Measurements from ENCODE around the gene RBP4.

The RBP4 gene

GRCh38 chr10:93601146-93601773 is at the start of gene RBP4:
RBP4 (minus strand) TSS chr10:93601235; CDS start chr10:93601028, 207 bp downstream.
- no peak for DNase-seq

GRCh38 chr10:93639791-93640190 is 38.8 kb upstream of the RBP4 start:
- DNase-seq = no peak

GRCh38 chr10:93630625-93631557 is 29.9 kb upstream of the RBP4 start:
- no peak for DNase-seq

GRCh38 chr10:93629647-93630305 is 28.7 kb upstream of the RBP4 start:
- DNase-seq = no peak

GRCh38 chr10:93628858-93629257 is 27.8 kb upstream of the RBP4 start:
- no peak for DNase-seq

- no peak for DNase-seq
These were observed 21.9 kb upstream of the RBP4 start for GRCh38 chr10:93622942-93623341.

GRCh38 chr10:93620925-93621324 is 19.9 kb upstream of the RBP4 start:
- no peak for DNase-seq

- DNase-seq = no peak
These were observed 14.7 kb upstream of the RBP4 start for GRCh38 chr10:93615576-93616235.

- DNase-seq = no peak
These were observed 13.2 kb upstream of the RBP4 start for GRCh38 chr10:93614101-93614825.

- DNase-seq = no peak
These were observed 12.1 kb upstream of the RBP4 start for GRCh38 chr10:93613126-93613525.

- no peak for DNase-seq
These were observed 11.3 kb upstream of the RBP4 start, which contains the start of gene PDE6C for GRCh38 chr10:93612311-93612710. PDE6C (plus strand) TSS chr10:93612537; CDS start chr10:93612726, 189 bp downstream.

GRCh38 chr10:93608421-93608820 is 7.4 kb upstream of the RBP4 start:
- no peak for DNase-seq

- no peak for DNase-seq
These were observed 3.1 kb upstream of the RBP4 start for GRCh38 chr10:93604146-93604545.

- DNase-seq = no peak
These were observed 2.0 kb upstream of the RBP4 start for GRCh38 chr10:93603023-93603422.

GRCh38 chr10:93601774-93602162 is 733 bp upstream of the RBP4 start:
- DNase-seq = no peak

- no peak for DNase-seq
These were observed 439 bp downstream of the RBP4 start for GRCh38 chr10:93600446-93601145.

- DNase-seq = no peak
These were observed 1.3 kb downstream of the RBP4 start for GRCh38 chr10:93599778-93600177.

GRCh38 chr10:93599335-93599734 is 1.7 kb downstream of the RBP4 start:
- no peak for DNase-seq

GRCh38 chr10:93598157-93598556 is 2.9 kb downstream of the RBP4 start:
- no peak for DNase-seq

- DNase-seq = no peak
These were observed 3.9 kb downstream of the RBP4 start for GRCh38 chr10:93597075-93597599.

- DNase-seq = no peak
These were observed 4.5 kb downstream of the RBP4 start for GRCh38 chr10:93596539-93596938.
